ENCODE results near the gene SMYD3. TPM values are rescaled to one million over a fixed set of nuclear protein-coding genes. Genes with fewer than 3 reads are reported as not detected.
"Not testable (repeated sequence)": the region's sequence is repeated elsewhere in the genome, so short reads cannot be mapped to it uniquely, and the experiment has no call there.

SMYD3 gene
- total and polyA plus RNA-seq, 2 donors (not counting 1 experiment from before 2014, with no cell fraction given): 9.7 to 37.2 TPM

DNA sequence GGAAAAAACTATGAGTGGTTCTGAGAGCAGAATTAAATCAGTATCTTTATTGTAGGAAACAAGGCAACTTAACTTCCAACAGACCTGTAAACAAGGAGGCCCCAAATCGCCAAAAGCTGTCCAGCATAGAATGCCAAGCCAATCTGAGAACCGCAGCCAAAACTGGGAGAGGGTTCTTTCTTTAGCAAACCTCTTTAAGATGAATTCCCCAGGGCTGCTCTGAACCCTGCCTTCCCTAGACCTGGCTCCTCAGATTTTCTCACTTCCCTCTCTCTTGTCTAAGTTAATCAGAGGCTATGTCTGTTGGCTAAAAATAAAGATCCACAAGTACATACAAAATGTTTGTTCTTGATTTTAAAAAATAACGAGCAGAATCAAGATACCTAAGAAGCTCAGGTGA, 141.4 kb downstream of the SMYD3 start:
- Histone ChIP-seq H3K4me1 (ENCODE audit: control insufficient read depth in 2 of 2, insufficient read depth in 2 of 2, low read length in 2 of 2) (peaks cover 4 to 5% of the 10 kb centered on the region in 2 donors), H3K9me3 (ENCODE audit: control extremely low read depth in 1 of 3, control insufficient read depth in 2 of 3, insufficient read depth in 1 of 3, low read length in 2 of 3) (peaks cover 0 to 3% (median 0%) of the 10 kb centered on the region in 3 donors), H3K4me3 (ENCODE audit: control extremely low read depth in 1 of 5, extremely low read depth in 1 of 5, insufficient read depth in 1 of 5, low read depth in 2 of 5, low read length in 4 of 5) (no peak overlapping the region), H4K20me1 (ENCODE audit: control insufficient read depth, insufficient read depth, low read length, poor library complexity, severe bottlenecking) (no peaks in the 10 kb centered on the region), H3K36me3 (replicated peaks in 1 of 2; ENCODE audit: control extremely low read depth in 1 of 2, control insufficient read depth in 1 of 2, extremely low read depth in 1 of 2, insufficient read depth in 2 of 2, low read length in 1 of 2) (no peaks in the 10 kb centered on the region), H3K79me2 (ENCODE audit: control insufficient read depth, insufficient read depth, low read length) (no peaks in the 10 kb centered on the region), H3K27ac (ENCODE audit: low read length in 2 of 2) (no peak overlapping the region), H3K4me2 (replicated peaks; ENCODE audit: low read depth, low read length, poor library complexity, severe bottlenecking) (no peak overlapping the region), H3K27me3 (replicated peaks in 1 of 4; ENCODE audit: control extremely low read depth in 1 of 4, control insufficient read depth in 3 of 4, insufficient read depth in 4 of 4, low read length in 3 of 4) (no peaks in the 10 kb centered on the region), H2AFZ (ENCODE audit: insufficient read depth, low read depth, low read length, poor library complexity, severe bottlenecking) (no peak overlapping the region), H3K9ac (ENCODE audit: low read length) (no peak overlapping the region)
- Mint-ChIP-seq H3K9me3 (ENCODE audit: insufficient read depth) (peaks cover 6% of the 10 kb centered on the region), H3K27ac (no peak overlapping the region), H3K4me1 (peaks cover 17% of the 10 kb centered on the region), H3K27me3 (no peaks in the 10 kb centered on the region), H3K4me3 (no peak overlapping the region)
- ChIA-PET POLR2A (no interaction called here), CTCF (interaction anchor here (0.6 kb wide), 1 partner anchor 21 kb away, joined by 3 read pairs; no protein-coding TSS in a partner anchor)
- 69% methylated on average over 2 of the region's 3 CpGs for WGBS (ENCODE audit: insufficient coverage)
- ATAC-seq (ENCODE audit: low read depth) (no peak), DNase-seq (no peak)
- intact Hi-C loops (cut with micrococcal nuclease): no loop called here
- no peak for TF ChIP-seq EZH2 (IDR thresholded peaks at IDR 0.05; ENCODE audit: borderline replicate concordance, insufficient read depth, low read depth, low read length, poor library complexity, severe bottlenecking)
- no peak for TF ChIP-seq CTCF (IDR thresholded peaks at IDR 0.05)

- Mint-ChIP-seq H3K4me1 (peaks cover 19% of the 10 kb centered on the region), H3K27me3 (no peaks in the 10 kb centered on the region), H3K4me3 (no peak overlapping the region), H3K27ac (no peak overlapping the region), H3K9me3 (ENCODE audit: insufficient read depth) (peaks cover 11% of the 10 kb centered on the region)
- H3K9me3 ChIP-seq (ENCODE audit: control extremely low read depth in 1 of 3, control insufficient read depth in 2 of 3, insufficient read depth in 1 of 3, low read length in 2 of 3): peaks cover 0 to 3% (median 0%) of the 10 kb centered on the region in 3 donors
- ATAC-seq (ENCODE audit: low read depth) (no peak), DNase-seq (no peak)
- ChIA-PET CTCF (no interaction called here), POLR2A (no interaction called here)
- H3K4me1 ChIP-seq (ENCODE audit: control insufficient read depth in 2 of 2, insufficient read depth in 2 of 2, low read length in 2 of 2): peaks cover 4 to 5% of the 10 kb centered on the region in 2 donors
- no peak overlapping the region for H2AFZ ChIP-seq (ENCODE audit: insufficient read depth, low read depth, low read length, poor library complexity, severe bottlenecking)
- no peak overlapping the region for H3K4me3 ChIP-seq (ENCODE audit: control extremely low read depth in 1 of 5, extremely low read depth in 1 of 5, insufficient read depth in 1 of 5, low read depth in 2 of 5, low read length in 4 of 5)
- H3K9ac ChIP-seq (ENCODE audit: low read length): no peak overlapping the region
- no peaks in the 10 kb centered on the region for H4K20me1 ChIP-seq (ENCODE audit: control insufficient read depth, insufficient read depth, low read length, poor library complexity, severe bottlenecking)
- 90% methylated on average over 1 of the region's 6 CpGs for WGBS (ENCODE audit: insufficient coverage)
- H3K27me3 ChIP-seq (replicated peaks in 1 of 4; ENCODE audit: control extremely low read depth in 1 of 4, control insufficient read depth in 3 of 4, insufficient read depth in 4 of 4, low read length in 3 of 4): no peaks in the 10 kb centered on the region
- H3K27ac ChIP-seq (ENCODE audit: low read length in 2 of 2): no peak overlapping the region
- no peaks in the 10 kb centered on the region for H3K79me2 ChIP-seq (ENCODE audit: control insufficient read depth, insufficient read depth, low read length)
- TF ChIP-seq EZH2 (IDR thresholded peaks at IDR 0.05; ENCODE audit: borderline replicate concordance, insufficient read depth, low read depth, low read length, poor library complexity, severe bottlenecking) (no peak), CTCF (IDR thresholded peaks at IDR 0.05) (no peak)
- intact Hi-C loops (cut with micrococcal nuclease): no loop called here
- no peaks in the 10 kb centered on the region for H3K36me3 ChIP-seq (replicated peaks in 1 of 2; ENCODE audit: control extremely low read depth in 1 of 2, control insufficient read depth in 1 of 2, extremely low read depth in 1 of 2, insufficient read depth in 2 of 2, low read length in 1 of 2)
- no peak overlapping the region for H3K4me2 ChIP-seq (replicated peaks; ENCODE audit: low read depth, low read length, poor library complexity, severe bottlenecking)
These were observed 142.6 kb downstream of the SMYD3 start for GRCh38 chr1:246364415-246364941.

DNA sequence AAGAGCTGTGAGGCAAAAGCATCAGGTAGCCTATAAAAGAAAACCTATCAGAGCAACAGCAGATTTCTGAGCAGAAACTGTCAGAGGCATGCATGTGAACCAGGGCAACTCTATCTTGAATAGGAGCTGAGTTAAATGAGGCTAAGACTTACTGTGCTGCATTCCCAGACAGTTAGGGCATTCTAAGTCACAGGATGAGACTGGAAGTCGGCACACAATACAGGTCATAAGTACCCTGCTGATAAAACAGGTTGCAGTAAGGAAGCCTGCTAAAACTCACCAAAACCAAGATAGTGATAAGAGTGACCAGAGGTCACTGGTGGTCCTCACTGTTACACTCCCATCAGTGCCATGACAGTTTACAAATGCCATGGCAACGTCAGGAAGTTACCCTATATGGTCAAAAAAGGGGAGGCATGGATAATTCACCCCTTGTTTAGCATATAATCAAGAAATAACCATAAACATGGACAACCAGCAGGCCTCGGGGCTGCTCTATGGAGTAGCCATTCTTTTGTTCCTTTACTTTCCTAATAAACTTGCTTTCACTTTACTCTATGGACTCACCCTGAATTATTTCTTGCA, 150.0 kb downstream of the SMYD3 start:
- H3K9ac ChIP-seq (ENCODE audit: low read length); H3K4me1 Mint-ChIP-seq; CTCF ChIA-PET; ATAC-seq (ENCODE audit: low read depth); H3K4me1 ChIP-seq (ENCODE audit: control insufficient read depth in 2 of 2, insufficient read depth in 2 of 2, low read length in 2 of 2); DNase-seq; H3K9me3 ChIP-seq (ENCODE audit: control extremely low read depth in 1 of 3, control insufficient read depth in 2 of 3, insufficient read depth in 1 of 3, low read length in 2 of 3); POLR2A ChIA-PET; H3K4me3 ChIP-seq (ENCODE audit: control extremely low read depth in 1 of 5, extremely low read depth in 1 of 5, insufficient read depth in 1 of 5, low read depth in 2 of 5, low read length in 4 of 5); H3K79me2 ChIP-seq (ENCODE audit: control insufficient read depth, insufficient read depth, low read length); H4K20me1 ChIP-seq (ENCODE audit: control insufficient read depth, insufficient read depth, low read length, poor library complexity, severe bottlenecking); intact Hi-C loops (cut with micrococcal nuclease); H3K27ac ChIP-seq (ENCODE audit: low read length in 2 of 2); H3K27me3 Mint-ChIP-seq; H3K36me3 ChIP-seq (replicated peaks in 1 of 2; ENCODE audit: control extremely low read depth in 1 of 2, control insufficient read depth in 1 of 2, extremely low read depth in 1 of 2, insufficient read depth in 2 of 2, low read length in 1 of 2); H3K27me3 ChIP-seq (replicated peaks in 1 of 4; ENCODE audit: control extremely low read depth in 1 of 4, control insufficient read depth in 3 of 4, insufficient read depth in 4 of 4, low read length in 3 of 4); H3K27ac Mint-ChIP-seq; H3K4me2 ChIP-seq (replicated peaks; ENCODE audit: low read depth, low read length, poor library complexity, severe bottlenecking); H2AFZ ChIP-seq (ENCODE audit: insufficient read depth, low read depth, low read length, poor library complexity, severe bottlenecking); H3K4me3 Mint-ChIP-seq: not testable (repeated sequence)
- 100% methylated on average over 1 of the region's 3 CpGs for WGBS (ENCODE audit: insufficient coverage)
- H3K9me3 Mint-ChIP-seq (ENCODE audit: insufficient read depth): peaks cover 20% of the 10 kb centered on the region
